Glomerular visceral epithelial cell (primary cell): ENCODE measurements around the gene SHISA4.
A peak's percentile ranks its signal among the peaks of the same experiment; 100 is the strongest.
"Not testable (repeated sequence)": the region's sequence is repeated elsewhere in the genome, so short reads cannot be mapped to it uniquely, and the experiment has no call there.

Experiments
- DNase-seq: peaks from one replicate; pipeline ENCODE4 v3.0.0-alpha.2; 2016; ENCODE audit errors: extremely low spot score

Gene SHISA4

GRCh38 chr1:201898240-201898894 is 9.7 kb downstream of the SHISA4 start:
- no peak for DNase-seq

GRCh38 chr1:201898992-201899391 is 10.3 kb downstream of the SHISA4 start:
- DNase-seq = no peak

GRCh38 chr1:201899683-201900429 is 11.2 kb downstream of the SHISA4 start:
- no peak for DNase-seq

- no peak for DNase-seq
Observed at GRCh38 chr1:201900476-201900875, 11.8 kb downstream of the SHISA4 start.

- DNase-seq = not testable (repeated sequence)
Observed at GRCh38 chr1:201901036-201901435, 12.3 kb downstream of the SHISA4 start.

GRCh38 chr1:201902198-201902597 is 13.5 kb downstream of the SHISA4 start:
- no peak for DNase-seq

GRCh38 chr1:201903135-201903534 is 14.4 kb downstream of the SHISA4 start:
- DNase-seq = no peak

- no peak for DNase-seq
Observed at GRCh38 chr1:201904579-201904978, 15.9 kb downstream of the SHISA4 start.

GRCh38 chr1:201905234-201905890 is 16.7 kb downstream of the SHISA4 start:
- DNase-seq = no peak

- no peak for DNase-seq
Observed at GRCh38 chr1:201906336-201906735, 17.6 kb downstream of the SHISA4 start.

- DNase-seq = no peak
Observed at GRCh38 chr1:201907621-201908020, 18.9 kb downstream of the SHISA4 start.

- DNase-seq = no peak
Observed at GRCh38 chr1:201911826-201912571, 23.3 kb downstream of the SHISA4 start.

- no peak for DNase-seq
Observed at GRCh38 chr1:201912832-201913231, 24.1 kb downstream of the SHISA4 start.

- DNase-seq = no peak
Observed at GRCh38 chr1:201914456-201915235, 25.9 kb downstream of the SHISA4 start.

- DNase-seq = peak; percentile 89
Observed at GRCh38 chr1:201916649-201917249, 28.1 kb downstream of the SHISA4 start.

GRCh38 chr1:201917362-201918033 is 28.8 kb downstream of the SHISA4 start:
- peak; percentile 31 for DNase-seq

- DNase-seq = no peak
Observed at GRCh38 chr1:201918343-201918742, 29.6 kb downstream of the SHISA4 start.

- DNase-seq = no peak
Observed at GRCh38 chr1:201921952-201922558, 33.4 kb downstream of the SHISA4 start.

- no peak for DNase-seq
Observed at GRCh38 chr1:201925301-201925567, 36.5 kb downstream of the SHISA4 start.

- DNase-seq = no peak
Observed at GRCh38 chr1:201925981-201926645, 37.4 kb downstream of the SHISA4 start.
